GM12892 (cell line): ENCODE results near the gene ATR.

Experiments used
- DNase-seq: peaks from one replicate; pipeline ENCODE4 v3.0.0; 2011; ENCODE audit not compliant: insufficient read length
- FAIRE-seq: peaks from 2 replicates; lab custom pipeline; 2011; peaks lifted over from hg19 to GRCh38; lab: Jason Lieb, UNC
- POLR2A ChIP-seq: IDR thresholded peaks from 2 replicates; pipeline ENCODE4 v1.6.1; 2011; ENCODE audit warnings: low read depth, low read length, control low read depth
- POLR2AphosphoS5 ChIP-seq: IDR thresholded peaks from 2 replicates; pipeline ENCODE4 v1.6.1; 2011; ENCODE audit warnings: low read depth, low read length, control low read depth
- TAF1 ChIP-seq: IDR thresholded peaks from 2 replicates; pipeline ENCODE4 v1.6.1; 2011; ENCODE audit warnings: low read depth, mild to moderate bottlenecking, control low read depth, low read length, borderline replicate concordance

The ATR gene

GRCh38 chr3:142500211-142500610 is 78.3 kb downstream of the ATR start:
- FAIRE-seq (no peak), DNase-seq (no peak)

DNA sequence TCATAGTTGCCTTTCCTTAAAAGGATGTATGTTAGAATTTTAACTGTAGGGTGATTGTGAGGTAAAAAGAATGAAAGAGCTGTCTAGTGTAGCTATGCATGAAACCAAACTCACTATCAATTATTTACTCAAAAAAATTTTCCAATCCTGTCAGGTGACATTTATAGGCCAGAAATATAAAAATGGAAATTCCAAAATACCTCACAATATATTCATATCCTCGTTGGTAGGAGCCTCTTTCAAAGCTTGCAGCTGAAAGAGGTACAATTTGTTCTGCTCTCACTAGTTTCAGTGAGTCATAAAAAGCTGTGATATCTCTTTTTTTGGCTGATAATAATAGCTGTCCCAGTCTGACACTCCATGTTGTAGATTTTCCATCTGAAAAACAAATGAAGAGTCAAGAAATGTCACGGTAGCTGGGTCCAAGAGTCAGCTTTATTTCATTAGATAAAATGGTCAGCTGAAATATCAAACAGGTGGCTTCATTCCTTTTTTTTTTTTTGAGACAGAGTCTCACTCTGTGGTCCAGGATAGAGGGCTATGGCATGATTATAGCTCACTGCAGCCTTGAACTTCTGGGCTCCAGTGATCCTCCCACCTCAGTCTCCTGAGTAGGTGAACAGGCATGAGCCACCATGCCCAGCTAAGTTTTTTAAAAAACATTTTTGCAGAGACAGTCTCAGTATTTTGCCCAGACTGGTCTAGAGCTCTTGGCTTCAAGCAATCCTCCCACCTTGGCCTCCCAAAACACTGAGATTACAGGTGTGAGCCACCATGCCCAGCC is 79.9 kb downstream of the ATR start:
- FAIRE-seq, result peak; percentile 74
- DNase-seq, result no peak
- TF ChIP-seq TAF1 (no peak), POLR2AphosphoS5 (no peak), POLR2A (no peak)

More at GRCh38 chr3:142500211-142500610, 78.3 kb downstream of the ATR start:
- TF ChIP-seq POLR2A, result no peak
- no peak for TF ChIP-seq POLR2AphosphoS5

DNA sequence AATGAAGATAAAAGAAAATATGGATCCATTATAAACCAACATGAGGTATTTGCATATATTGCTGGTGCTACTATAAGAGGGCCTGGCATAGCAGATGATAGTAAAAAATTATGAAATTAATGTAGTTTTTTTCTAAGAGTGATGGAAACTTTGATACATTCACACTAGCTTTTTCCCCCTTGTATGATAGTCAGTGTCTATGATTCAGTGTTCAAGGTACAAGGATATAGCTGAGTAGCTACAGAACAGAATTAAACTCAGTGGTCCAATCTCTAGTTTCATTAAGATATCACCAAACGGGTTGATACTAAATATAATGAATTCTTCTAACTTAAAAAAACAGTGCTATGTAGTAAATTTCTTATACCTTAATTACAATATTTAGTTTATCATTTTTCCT is 80.8 kb downstream of the ATR start:
- no peak for TF ChIP-seq POLR2A
- no peak for TF ChIP-seq TAF1
- no peak for TF ChIP-seq POLR2AphosphoS5
- no peak for FAIRE-seq
- DNase-seq, result no peak

DNA sequence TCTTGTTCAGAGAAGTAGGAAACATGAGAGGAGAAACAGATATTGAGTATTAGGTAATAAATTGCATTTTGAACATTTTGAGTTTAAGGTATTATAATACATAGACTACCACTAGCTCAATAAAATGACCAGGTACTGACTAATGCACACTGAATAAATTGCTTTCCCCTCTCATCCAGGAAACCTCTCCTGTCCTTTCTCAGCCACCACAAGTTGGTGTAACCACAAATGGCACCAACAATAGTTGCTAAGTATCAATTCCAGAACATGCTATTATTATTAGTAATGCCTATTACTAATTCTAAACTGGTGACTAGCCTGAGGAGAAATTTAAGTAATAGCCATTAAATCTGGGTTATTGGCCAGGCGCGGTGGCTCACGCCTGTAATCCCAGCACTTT is 83.4 kb downstream of the ATR start:
- DNase-seq (no peak), FAIRE-seq (no peak)
- no peak for TF ChIP-seq POLR2A
- TF ChIP-seq TAF1, result no peak
- no peak for TF ChIP-seq POLR2AphosphoS5

DNA sequence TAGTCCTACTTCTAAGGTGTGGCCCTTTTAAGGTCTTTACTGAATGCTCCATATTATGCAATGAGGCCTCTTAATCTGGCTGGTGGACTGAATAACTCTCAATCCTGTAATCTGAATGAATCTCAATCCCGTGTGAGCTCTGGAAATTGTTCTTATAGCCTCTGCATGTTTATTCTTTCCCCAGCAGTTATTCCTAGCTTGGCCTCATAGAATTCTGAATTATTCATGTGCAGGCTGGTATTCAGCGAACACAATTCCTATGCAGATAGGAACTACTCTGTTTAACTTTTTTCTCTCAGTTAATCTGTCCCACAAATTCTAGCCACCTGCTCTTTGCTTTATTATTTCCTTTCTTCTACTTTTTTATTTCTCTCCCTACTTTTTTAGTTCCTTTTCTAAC is 86.3 kb downstream of the ATR start:
- DNase-seq (no peak), FAIRE-seq (no peak)

GRCh38 chr3:142489572-142490323 is 88.8 kb downstream of the ATR start:
- DNase-seq, result no peak
- no peak for FAIRE-seq
- TF ChIP-seq TAF1 (no peak), POLR2AphosphoS5 (no peak), POLR2A (no peak)

More for the DNA sequence above, 86.3 kb downstream of the ATR start:
- TF ChIP-seq POLR2A (no peak), POLR2AphosphoS5 (no peak), TAF1 (no peak)

DNA sequence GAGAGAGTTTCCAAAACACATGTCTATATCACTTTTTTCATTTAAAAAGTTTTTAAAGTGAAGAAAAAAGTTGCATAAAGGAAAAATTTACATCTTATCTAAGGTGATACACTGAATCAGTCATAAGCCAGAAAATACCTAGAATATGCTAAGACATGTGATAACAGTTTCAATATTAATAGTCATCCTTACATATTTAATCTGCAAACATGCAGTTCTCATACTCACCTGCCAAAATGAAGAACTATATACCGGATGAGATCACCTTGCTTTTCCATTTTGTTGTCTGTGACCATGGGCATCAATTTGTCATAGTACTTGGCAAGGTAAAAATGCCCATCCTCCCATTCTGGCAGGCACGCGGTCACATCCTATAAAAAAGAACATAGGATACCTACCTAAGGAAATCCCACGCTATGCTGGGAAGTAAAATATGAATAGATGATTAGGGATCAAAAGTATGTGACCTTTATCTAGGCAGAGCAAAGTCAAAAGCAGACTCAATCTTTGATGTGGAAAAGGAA is 93.6 kb downstream of the ATR start:
- DNase-seq (no peak), FAIRE-seq (no peak)
- TF ChIP-seq POLR2A (no peak), TAF1 (no peak), POLR2AphosphoS5 (no peak)

- no peak for TF ChIP-seq POLR2A
- TF ChIP-seq TAF1, result no peak
- TF ChIP-seq POLR2AphosphoS5, result no peak
- no peak for FAIRE-seq
- DNase-seq, result no peak
Measured at GRCh38 chr3:142481196-142481595, 97.3 kb downstream of the ATR start.

DNA sequence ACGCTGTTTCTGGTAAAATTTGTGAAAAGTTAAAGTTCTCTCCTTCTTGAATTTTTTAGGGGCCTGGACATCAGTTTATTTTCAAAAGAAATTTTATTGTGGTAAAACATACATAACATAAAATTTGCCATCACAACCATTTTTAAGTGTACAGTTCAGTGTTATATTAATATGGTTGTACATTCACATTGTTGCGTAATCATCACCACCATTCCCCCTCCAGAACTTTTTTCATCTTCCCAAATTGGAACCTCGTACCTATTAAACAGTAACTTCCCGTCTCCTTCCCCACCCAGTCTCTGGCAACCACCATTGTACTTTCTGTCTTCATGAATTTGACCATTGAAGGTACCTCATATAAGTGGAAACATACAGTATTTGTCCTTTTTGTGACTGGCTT is 107.7 kb downstream of the ATR start:
- DNase-seq (no peak), FAIRE-seq (no peak)
- TF ChIP-seq POLR2AphosphoS5 (no peak), POLR2A (no peak), TAF1 (no peak)

GRCh38 chr3:142468456-142468855 is 110.1 kb downstream of the ATR start:
- FAIRE-seq (no peak), DNase-seq (no peak)
- TF ChIP-seq TAF1 (no peak), POLR2A (no peak), POLR2AphosphoS5 (no peak)

DNA sequence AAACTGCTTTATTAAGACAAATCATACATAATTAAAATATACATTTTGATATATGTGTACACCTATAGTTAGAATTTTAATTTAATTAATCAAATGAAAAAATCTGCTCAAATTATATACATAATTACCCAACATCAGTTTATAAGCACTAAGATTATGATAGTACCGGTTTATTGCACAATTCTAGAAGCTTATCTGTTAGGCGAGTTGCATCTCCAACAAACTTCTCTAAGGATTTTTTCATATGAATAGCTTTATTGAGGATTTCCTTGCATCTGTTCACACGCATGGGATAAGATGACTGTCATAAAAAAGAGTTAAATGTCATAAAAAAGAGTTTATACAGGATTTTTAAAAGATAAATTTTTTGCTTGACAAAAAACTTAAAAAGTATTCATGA is 110.8 kb downstream of the ATR start:
- no peak for TF ChIP-seq POLR2AphosphoS5
- no peak for TF ChIP-seq TAF1
- TF ChIP-seq POLR2A, result no peak
- DNase-seq, result no peak
- FAIRE-seq, result no peak

GRCh38 chr3:142460689-142461088 is 117.8 kb downstream of the ATR start:
- DNase-seq (no peak), FAIRE-seq (no peak)
- TF ChIP-seq POLR2A (no peak), POLR2AphosphoS5 (no peak), TAF1 (no peak)
